Neuronal stem cell (in vitro differentiated cells): ENCODE data around the gene SAMSN1.

Experiments
- DNase-seq: peaks from one replicate; pipeline ENCODE4 v3.0.0-alpha.2; 2013; ENCODE audit warnings: low spot score
- H2AFZ ChIP-seq: one replicate; pipeline ENCODE4 v1.6.1; 2013; ENCODE audit warnings: mild to moderate bottlenecking, low read length, inconsistent platforms
- H2AK5ac ChIP-seq: 2 replicates; pipeline ENCODE4 v1.6.1; 2013; ENCODE audit warnings: low read depth, mild to moderate bottlenecking, inconsistent platforms, low read length, moderate library complexity, mixed read lengths
- H2BK120ac ChIP-seq: 2 replicates; pipeline ENCODE4 v1.6.1; 2013; ENCODE audit warnings: low read depth, mild to moderate bottlenecking, inconsistent platforms, low read length, moderate library complexity, mixed read lengths
- H2BK12ac ChIP-seq: one replicate; pipeline ENCODE4 v1.6.1; 2013; ENCODE audit warnings: low read length, inconsistent platforms
- H2BK15ac ChIP-seq: 2 replicates; pipeline ENCODE4 v1.6.1; 2013; ENCODE audit warnings: mild to moderate bottlenecking, low read length, inconsistent platforms, mixed read lengths
- H2BK5ac ChIP-seq: one replicate; pipeline ENCODE4 v1.6.1; 2013; ENCODE audit warnings: inconsistent platforms, mild to moderate bottlenecking, low read length, moderate library complexity
- H3K14ac ChIP-seq: one replicate; pipeline ENCODE4 v1.6.1; 2013; ENCODE audit warnings: low read length, inconsistent platforms
- H3K18ac ChIP-seq: 2 replicates; pipeline ENCODE4 v1.6.1; 2013; ENCODE audit warnings: low read length, inconsistent platforms
- H3K23ac ChIP-seq: 2 replicates; pipeline ENCODE4 v1.6.1; 2013; ENCODE audit warnings: low read depth, mild to moderate bottlenecking, mixed read lengths, low read length, inconsistent platforms; ENCODE audit not compliant: poor library complexity
- H3K27ac ChIP-seq: replicated peaks from 3 replicates; pipeline ENCODE4 v1.5.1; 2013; ENCODE audit warnings: low read length, inconsistent platforms
- H3K27me3 ChIP-seq, 3 experiments: 2 replicates each; pipeline ENCODE4 v1.6.1; 2013; ENCODE audit warnings: low read length in 3 of 3, mild to moderate bottlenecking in 2 of 3, inconsistent platforms in 1 of 3, low read depth in 1 of 3, mixed read lengths in 1 of 3, moderate library complexity in 1 of 3; ENCODE audit not compliant: control insufficient read depth in 3 of 3, insufficient read depth in 3 of 3
- H3K36me3 ChIP-seq, 2 donors: replicated peaks in 1 of 2; 2 replicates each; pipeline ENCODE4 v1.6.1; 2013; ENCODE audit warnings: low read length in 2 of 2; ENCODE audit not compliant: control insufficient read depth in 2 of 2, insufficient read depth in 2 of 2
- H3K4ac ChIP-seq: 2 replicates; pipeline ENCODE4 v1.6.1; 2013; ENCODE audit warnings: inconsistent platforms, mild to moderate bottlenecking, low read length, moderate library complexity
- H3K4me1 ChIP-seq, 2 donors: 1 replicate in 1 of 2; 2 replicates in 1 of 2; pipeline ENCODE4 v1.6.1; 2013; ENCODE audit warnings: low read length in 2 of 2, low read depth in 1 of 2; ENCODE audit not compliant: control insufficient read depth in 2 of 2, insufficient read depth in 1 of 2
- H3K4me2 ChIP-seq: one replicate; pipeline ENCODE4 v1.6.1; 2013; ENCODE audit warnings: mild to moderate bottlenecking, low read length, inconsistent platforms; ENCODE audit not compliant: insufficient read depth, poor library complexity, severe bottlenecking
- H3K4me3 ChIP-seq, 2 donors: 2 replicates each; pipeline ENCODE4 v1.5.1; 2013; ENCODE audit warnings: low read length in 2 of 2, mild to moderate bottlenecking in 2 of 2, inconsistent platforms in 1 of 2, moderate library complexity in 1 of 2
- H3K79me1 ChIP-seq: one replicate; pipeline ENCODE4 v1.6.1; 2013; ENCODE audit warnings: low read depth, mild to moderate bottlenecking, inconsistent platforms, low read length, moderate library complexity
- H3K9ac ChIP-seq: one replicate; pipeline ENCODE4 v1.6.1; 2013; ENCODE audit warnings: mild to moderate bottlenecking, low read depth, low read length, inconsistent platforms; ENCODE audit not compliant: poor library complexity
- H3K9me3 ChIP-seq, 2 donors: replicated peaks in 1 of 2; 2 replicates each; pipeline versions ENCODE3 to v1.6.1; 2013; ENCODE audit warnings: low read length in 2 of 2, mild to moderate bottlenecking in 2 of 2, inconsistent platforms in 1 of 2, low read depth in 1 of 2, mixed read lengths in 1 of 2, moderate library complexity in 1 of 2; ENCODE audit not compliant: control insufficient read depth in 2 of 2, insufficient read depth in 1 of 2
- H4K8ac ChIP-seq: one replicate; pipeline ENCODE4 v1.6.1; 2013; ENCODE audit warnings: low read depth, mild to moderate bottlenecking, inconsistent platforms, low read length, moderate library complexity
- H4K91ac ChIP-seq: one replicate; pipeline ENCODE4 v1.6.1; 2013; ENCODE audit warnings: low read length, low read depth, mild to moderate bottlenecking, inconsistent platforms; ENCODE audit not compliant: poor library complexity
- WGBS, 2 donors: extraction: QIAGEN DNeasy Blood & Tissue Kit; methylation state at CpG; one replicate each; pipeline ENCODE4 v1.1.7; 2013; ENCODE audit warnings: missing lambda C conversion rate in 2 of 2, mixed read lengths in 1 of 2; ENCODE audit not compliant: insufficient read length in 2 of 2, insufficient replicate concordance in 1 of 2; ENCODE audit errors: extremely low coverage in 2 of 2; 5-methylcytosine and 5-hydroxymethylcytosine counted together

The SAMSN1 gene

DNA sequence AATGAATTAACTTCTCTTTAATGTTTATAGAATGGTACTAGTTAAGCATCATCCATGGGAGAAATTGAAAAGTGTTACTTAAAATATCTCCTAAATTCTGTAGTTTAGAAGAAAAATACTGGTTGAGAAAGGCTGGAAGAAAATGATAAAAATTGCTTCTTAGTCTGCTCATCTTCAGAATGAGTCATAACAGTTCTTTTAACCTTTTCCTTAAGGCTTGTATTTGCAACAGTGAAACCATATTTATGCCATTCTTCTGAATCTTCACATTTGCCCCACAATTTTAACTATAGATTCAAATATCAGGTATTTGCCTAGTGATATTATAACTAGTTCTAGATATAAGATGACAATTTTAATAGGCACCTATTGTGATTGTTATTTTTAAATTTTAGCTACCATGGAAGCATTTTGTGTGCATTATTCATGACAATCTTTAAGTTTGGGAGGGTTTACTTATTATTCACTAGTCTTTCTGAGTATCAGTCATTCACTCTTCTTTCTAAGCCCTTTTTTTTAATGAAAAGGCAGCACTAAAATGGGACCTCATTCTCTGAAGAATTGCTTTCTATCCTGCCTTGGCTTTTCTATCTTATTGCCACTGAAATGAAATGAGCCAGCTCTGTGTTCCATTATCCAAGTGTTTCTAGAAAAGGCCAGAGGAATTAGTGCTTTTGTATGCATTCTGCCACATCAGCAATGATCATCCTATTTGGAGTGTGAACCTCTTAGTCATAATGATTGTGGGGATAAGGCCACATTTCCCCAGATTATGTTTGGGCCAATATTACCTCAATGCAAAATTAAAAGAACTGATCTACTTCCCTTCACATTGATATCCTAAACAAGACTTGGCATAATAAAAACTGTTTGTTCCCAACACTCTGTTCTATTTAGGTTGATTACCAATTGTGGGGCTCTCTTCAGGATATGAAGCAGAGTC, 58.4 kb downstream of the SAMSN1 start:
- no peak overlapping the region for H2BK15ac ChIP-seq
- no peak overlapping the region for H2AK5ac ChIP-seq
- H3K14ac ChIP-seq: no peak overlapping the region
- DNase-seq: no peak
- no peak overlapping the region for H2BK12ac ChIP-seq
- H3K79me1 ChIP-seq: no peaks in the 10 kb centered on the region
- H3K27ac ChIP-seq: no peak overlapping the region
- H2AFZ ChIP-seq: no peak overlapping the region
- H3K4me3 ChIP-seq: no peak overlapping the region
- H2BK5ac ChIP-seq: no peak overlapping the region
- no peaks in the 10 kb centered on the region for H3K4me1 ChIP-seq
- no peak overlapping the region for H3K23ac ChIP-seq
- H3K9ac ChIP-seq: no peak overlapping the region
- no peak overlapping the region for H3K4me2 ChIP-seq
- no peak overlapping the region for H3K18ac ChIP-seq
- no peaks in the 10 kb centered on the region for H3K36me3 ChIP-seq
- no peaks in the 10 kb centered on the region for H3K27me3 ChIP-seq
- no peaks in the 10 kb centered on the region for H3K9me3 ChIP-seq
- H4K91ac ChIP-seq: no peak overlapping the region
- no peak overlapping the region for H3K4ac ChIP-seq
- H4K8ac ChIP-seq: no peak overlapping the region
- H2BK120ac ChIP-seq: no peak overlapping the region

DNA sequence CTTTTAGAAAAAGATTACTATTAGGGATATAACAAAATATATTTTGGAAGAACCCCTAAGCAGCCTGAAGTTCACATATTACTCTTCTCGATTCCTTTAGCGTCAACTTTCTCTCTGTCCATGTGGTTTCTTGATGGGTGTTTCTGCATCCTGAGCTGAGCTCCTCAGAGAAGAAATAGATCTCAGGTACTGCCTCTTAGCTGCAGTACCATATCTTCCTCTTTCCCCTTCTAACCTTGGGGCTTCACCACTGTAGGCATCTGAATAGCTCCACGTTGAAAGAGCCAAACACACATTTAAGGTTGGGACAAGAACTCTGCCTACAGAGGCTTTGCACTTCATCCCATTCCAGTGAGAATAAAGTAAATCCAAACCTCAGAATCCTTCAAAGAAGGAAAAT, 59.2 kb downstream of the SAMSN1 start:
- Histone ChIP-seq H2AFZ (no peak overlapping the region), H3K79me1 (no peaks in the 10 kb centered on the region), H4K8ac (no peak overlapping the region), H3K23ac (no peak overlapping the region), H3K4ac (no peak overlapping the region), H3K18ac (no peak overlapping the region), H3K9ac (no peak overlapping the region), H3K27me3 (no peaks in the 10 kb centered on the region), H4K91ac (no peak overlapping the region), H2BK15ac (no peak overlapping the region), H3K36me3 (no peaks in the 10 kb centered on the region), H2BK120ac (no peak overlapping the region), H3K4me3 (no peak overlapping the region), H2AK5ac (no peak overlapping the region), H2BK12ac (no peak overlapping the region), H3K14ac (no peak overlapping the region), H3K4me1 (no peaks in the 10 kb centered on the region), H3K9me3 (no peaks in the 10 kb centered on the region), H3K4me2 (no peak overlapping the region), H3K27ac (no peak overlapping the region), H2BK5ac (no peak overlapping the region)
- no peak for DNase-seq
- no CpG with 5 or more reads among the region's 3 CpGs for WGBS, 2 donors

DNA sequence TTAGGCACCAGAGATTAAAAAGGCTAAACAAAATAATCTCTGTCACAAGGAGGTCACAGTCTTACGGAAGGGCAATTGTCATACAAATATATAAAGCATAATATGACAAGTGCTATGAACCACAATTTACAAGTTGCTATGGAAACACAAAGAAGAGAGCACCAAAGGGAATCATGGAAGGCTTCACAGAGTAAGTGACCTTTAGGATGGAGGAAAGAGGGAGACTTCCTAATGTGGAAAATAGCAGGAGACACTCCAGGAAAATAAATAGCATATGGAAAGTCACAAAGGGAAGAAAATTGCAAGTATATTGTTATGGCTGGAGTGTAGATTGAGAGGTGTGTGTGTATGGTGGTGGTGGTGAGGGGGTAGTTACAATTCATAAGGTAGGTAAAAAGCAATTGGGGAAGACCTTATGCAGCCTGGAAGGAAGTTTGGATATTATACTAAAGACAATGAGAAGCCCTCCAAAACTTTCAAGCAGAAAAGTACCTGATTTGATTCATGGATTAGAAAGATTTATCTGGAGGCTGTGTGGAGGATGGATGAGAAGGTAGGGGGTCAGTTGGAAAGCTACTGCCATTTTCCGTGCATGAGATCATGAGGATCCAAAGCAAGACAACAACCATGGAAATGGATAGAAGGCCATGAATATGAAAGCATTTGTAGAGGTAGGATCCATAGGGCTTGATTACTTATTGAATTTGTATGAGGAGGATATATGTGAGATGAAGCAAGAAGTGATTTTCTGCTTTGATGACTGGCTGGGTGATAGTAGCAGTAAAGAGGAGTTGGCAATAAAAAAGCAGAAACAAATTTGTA, 61.7 kb downstream of the SAMSN1 start:
- no peak overlapping the region for H3K27ac ChIP-seq
- no peaks in the 10 kb centered on the region for H3K79me1 ChIP-seq
- no peaks in the 10 kb centered on the region for H3K27me3 ChIP-seq
- H4K91ac ChIP-seq: no peak overlapping the region
- no peak overlapping the region for H2AK5ac ChIP-seq
- no peak overlapping the region for H3K4me3 ChIP-seq
- H4K8ac ChIP-seq: no peak overlapping the region
- no peak overlapping the region for H3K9ac ChIP-seq
- H2BK12ac ChIP-seq: no peak overlapping the region
- H2BK120ac ChIP-seq: no peak overlapping the region
- H3K9me3 ChIP-seq: no peaks in the 10 kb centered on the region
- H3K14ac ChIP-seq: no peak overlapping the region
- no CpG with 5 or more reads among the region's 2 CpGs for WGBS, 2 donors
- no peak overlapping the region for H3K4ac ChIP-seq
- H3K36me3 ChIP-seq: no peaks in the 10 kb centered on the region
- DNase-seq: no peak
- H3K4me1 ChIP-seq: no peaks in the 10 kb centered on the region
- H2BK5ac ChIP-seq: no peak overlapping the region
- no peak overlapping the region for H3K4me2 ChIP-seq
- no peak overlapping the region for H3K18ac ChIP-seq
- no peak overlapping the region for H3K23ac ChIP-seq
- no peak overlapping the region for H2BK15ac ChIP-seq
- H2AFZ ChIP-seq: no peak overlapping the region

- no peak overlapping the region for H2AFZ ChIP-seq
Observed at GRCh38 chr21:14483296-14483695, 62.8 kb downstream of the SAMSN1 start.

More at GRCh38 chr21:14483296-14483695, 62.8 kb downstream of the SAMSN1 start:
- Histone ChIP-seq H3K36me3 (no peaks in the 10 kb centered on the region), H2BK12ac (no peak overlapping the region), H2BK120ac (no peak overlapping the region), H3K27ac (no peak overlapping the region), H3K23ac (no peak overlapping the region), H3K4me1 (no peaks in the 10 kb centered on the region), H4K8ac (no peak overlapping the region), H3K4me2 (no peak overlapping the region), H3K4me3 (no peak overlapping the region), H3K14ac (no peak overlapping the region), H2BK15ac (no peak overlapping the region), H3K9ac (no peak overlapping the region), H3K9me3 (no peaks in the 10 kb centered on the region), H3K18ac (no peak overlapping the region), H3K4ac (no peak overlapping the region), H2AK5ac (no peak overlapping the region), H4K91ac (no peak overlapping the region), H3K27me3 (no peaks in the 10 kb centered on the region), H2BK5ac (no peak overlapping the region), H3K79me1 (no peaks in the 10 kb centered on the region)
- no peak for DNase-seq
- WGBS, 2 donors: no CpG with 5 or more reads among the region's 8 CpGs
